H1 (cell line): Measurements from ENCODE around the gene SZT2. TPM values are rescaled to one million over a fixed set of nuclear protein-coding genes. Genes with fewer than 3 reads are reported as not detected.

ENCODE experiments used
- CHD7 ChIP-seq: fragments of 300-600 bp; sonication (generic); IDR thresholded peaks from 2 replicates; pipeline ENCODE4 v1.7.1; 2012; ENCODE audit warnings: low read length, moderate library complexity, mild to moderate bottlenecking, inconsistent platforms; ENCODE audit not compliant: insufficient replicate concordance
- polyA plus RNA-seq, 7 experiments: library from polyadenylated mRNA; depleted of rRNA in 3 of 7; stranded (reverse) in 5 of 7; unstranded in 2 of 7; fragments of >200 nt in 5 of 7; fragments of 200-250 nt in 2 of 7; gene quantifications; 1 replicate in 5 of 7; 2 replicates in 1 of 7; 4 replicates in 1 of 7; pipeline versions ENCODE4 v1.2.1 to v1.2.3, GENCODE V29; 2011 to 2013; ENCODE audit warnings: missing spikeins in 2 of 7, mixed read lengths in 2 of 7
- total RNA-seq: library from RNA; stranded (reverse); fragmentation: NEBNext Ultra II Directional; extraction: Animal tissue kit (Norgen Biotek cat#: 25700); gene quantifications from 2 replicates; pipeline ENCODE4 v1.2.1, GENCODE V29; 2021

SZT2 gene
- total and polyA plus RNA-seq, 2 of the 8 experiments (the other 6 are each of a cell fraction or from before 2014, with no cell fraction given): 4.7 to 12.9 TPM

DNA sequence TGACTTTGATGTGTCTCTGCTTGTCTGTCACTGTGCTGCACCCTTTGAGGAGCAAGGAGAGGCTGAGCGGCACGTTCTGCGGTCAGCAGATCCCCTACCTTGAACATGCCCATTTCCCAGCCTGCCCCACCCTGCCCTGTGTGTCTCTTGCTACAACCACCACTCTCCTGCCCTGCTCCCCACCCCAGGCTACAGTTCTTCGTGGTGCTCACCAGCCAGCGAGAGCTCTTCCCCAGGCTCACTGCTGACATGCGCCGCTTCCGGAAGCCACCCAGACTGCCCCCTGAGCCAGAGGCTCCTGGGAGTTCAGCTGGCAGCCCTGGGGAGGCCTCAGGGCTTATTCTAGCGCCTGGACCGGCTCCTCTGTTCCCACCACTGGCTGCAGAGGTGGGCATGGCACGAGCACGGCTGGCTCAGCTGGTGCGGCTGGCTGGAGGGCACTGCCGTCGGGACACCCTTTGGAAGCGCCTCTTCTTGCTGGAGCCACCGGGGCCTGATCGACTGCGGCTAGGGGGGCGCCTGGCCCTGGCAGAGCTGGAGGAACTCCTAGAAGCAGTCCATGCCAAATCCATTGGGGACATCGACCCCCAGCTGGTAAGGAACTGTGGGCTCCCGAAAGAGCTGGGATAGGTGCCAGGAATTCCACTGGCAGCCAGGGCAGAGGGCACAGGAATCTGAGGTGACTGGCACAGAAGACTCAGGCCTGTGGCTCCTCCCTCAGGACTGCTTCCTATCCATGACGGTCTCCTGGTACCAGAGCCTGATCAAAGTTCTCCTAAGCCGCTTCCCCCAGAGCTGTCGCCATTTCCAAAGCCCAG, 58.4 kb downstream of the SZT2 start (continued):
- no peak for TF ChIP-seq CHD7
